SU-DHL-6 (cell line): ENCODE measurements around the gene MGMT.

Experiments used
- EZH2phosphoT487 ChIP-seq: fragments of 200-600 bp; sonication (generic), shearing (Covaris generic); conservative IDR thresholded peaks from 2 replicates; pipeline ENCODE4 v1.6.1; 2018; ENCODE audit warnings: mild to moderate bottlenecking, antibody characterized with exemption, low read length, moderate library complexity, mixed read lengths
- TF ChIP-seq, protein P1 (sequence below): fragments of 200-600 bp; sonication (generic); IDR thresholded peaks from one replicate; pipeline ENCODE4 v1.5.1; 2017; ENCODE audit warnings: antibody characterized with exemption, mild to moderate bottlenecking, low read length, moderate library complexity; ENCODE audit not compliant: insufficient read depth, poor library complexity, severe bottlenecking

DNA sequence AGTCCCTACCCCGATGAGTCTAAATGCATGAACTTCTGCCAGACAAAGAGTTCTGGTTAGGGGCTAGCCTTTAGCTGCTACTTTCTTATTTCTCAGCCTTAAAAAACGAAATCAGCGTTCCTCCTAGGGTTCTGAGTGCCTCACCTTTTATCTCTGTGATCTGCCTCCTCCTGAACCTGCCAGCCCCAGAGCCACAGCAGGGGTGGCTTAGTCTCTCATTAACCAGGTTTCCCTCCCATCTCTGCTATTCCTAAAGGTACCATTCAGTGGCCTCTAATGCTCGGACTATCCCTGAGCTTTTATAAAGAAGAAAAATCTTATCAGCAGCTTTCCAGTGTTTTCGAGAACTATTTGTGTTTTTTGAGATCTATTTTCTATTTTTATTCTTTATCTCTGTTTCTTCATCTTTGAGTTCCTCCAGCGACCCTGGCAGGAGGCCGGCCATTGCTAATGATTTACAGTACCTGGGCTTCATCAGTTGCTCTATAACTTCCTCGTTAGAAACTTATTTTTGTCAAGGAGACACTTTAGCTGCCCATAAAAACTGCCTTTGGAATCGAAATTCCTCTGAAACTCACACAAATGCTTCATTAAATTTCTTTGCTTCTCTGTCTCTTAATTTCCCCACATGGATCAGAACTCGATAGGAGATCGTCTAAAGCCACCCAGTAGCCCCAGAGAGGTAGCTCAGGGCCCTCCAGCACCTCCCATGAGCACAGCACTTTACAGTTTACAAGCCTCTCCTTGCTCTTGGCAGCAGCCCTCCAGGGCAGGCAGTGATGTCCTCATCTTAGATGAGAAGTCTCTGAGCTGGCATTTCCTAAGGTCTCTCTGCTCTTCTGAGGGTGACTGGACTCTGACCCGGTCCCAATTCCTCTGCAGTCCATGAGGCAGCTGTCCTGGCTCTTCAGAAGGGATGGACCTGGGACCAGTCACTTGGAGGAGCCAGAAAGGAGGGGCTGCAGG, 347.9 kb downstream of the MGMT start:
- TF ChIP-seq, protein P1, sequence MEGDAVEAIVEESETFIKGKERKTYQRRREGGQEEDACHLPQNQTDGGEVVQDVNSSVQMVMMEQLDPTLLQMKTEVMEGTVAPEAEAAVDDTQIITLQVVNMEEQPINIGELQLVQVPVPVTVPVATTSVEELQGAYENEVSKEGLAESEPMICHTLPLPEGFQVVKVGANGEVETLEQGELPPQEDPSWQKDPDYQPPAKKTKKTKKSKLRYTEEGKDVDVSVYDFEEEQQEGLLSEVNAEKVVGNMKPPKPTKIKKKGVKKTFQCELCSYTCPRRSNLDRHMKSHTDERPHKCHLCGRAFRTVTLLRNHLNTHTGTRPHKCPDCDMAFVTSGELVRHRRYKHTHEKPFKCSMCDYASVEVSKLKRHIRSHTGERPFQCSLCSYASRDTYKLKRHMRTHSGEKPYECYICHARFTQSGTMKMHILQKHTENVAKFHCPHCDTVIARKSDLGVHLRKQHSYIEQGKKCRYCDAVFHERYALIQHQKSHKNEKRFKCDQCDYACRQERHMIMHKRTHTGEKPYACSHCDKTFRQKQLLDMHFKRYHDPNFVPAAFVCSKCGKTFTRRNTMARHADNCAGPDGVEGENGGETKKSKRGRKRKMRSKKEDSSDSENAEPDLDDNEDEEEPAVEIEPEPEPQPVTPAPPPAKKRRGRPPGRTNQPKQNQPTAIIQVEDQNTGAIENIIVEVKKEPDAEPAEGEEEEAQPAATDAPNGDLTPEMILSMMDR = no peak
- TF ChIP-seq EZH2phosphoT487 = no peak
